GM12892 (cell line): Measurements from ENCODE around the gene MOV10.

Experiments used
- POLR2A ChIP-seq: IDR thresholded peaks from 2 replicates; pipeline ENCODE4 v1.6.1; 2011; ENCODE audit warnings: low read depth, low read length, control low read depth
- POLR2AphosphoS5 ChIP-seq: IDR thresholded peaks from 2 replicates; pipeline ENCODE4 v1.6.1; 2011; ENCODE audit warnings: low read depth, low read length, control low read depth
- TAF1 ChIP-seq: IDR thresholded peaks from 2 replicates; pipeline ENCODE4 v1.6.1; 2011; ENCODE audit warnings: low read depth, mild to moderate bottlenecking, control low read depth, low read length, borderline replicate concordance

- TF ChIP-seq TAF1 (no peak), POLR2A (no peak), POLR2AphosphoS5 (no peak)
These were observed 48.4 kb downstream of the MOV10 start for GRCh38 chr1:112722601-112723510.
